Retinal pigment epithelial cell (primary cell): ENCODE data around the gene OMA1.

Experiments
- DNase-seq: peaks from one replicate; pipeline ENCODE4 v3.0.0-alpha.2; 2010; ENCODE audit warnings: low read depth
- H3K4me3 ChIP-seq: 2 replicates; pipeline ENCODE4 v1.5.1; 2011; ENCODE audit warnings: mild to moderate bottlenecking, low read length, control low read depth, moderate library complexity
- CTCF ChIP-seq: conservative IDR thresholded peaks from 2 replicates; pipeline ENCODE4 v1.5.1; 2011; ENCODE audit warnings: low read depth, low read length, control low read depth, inconsistent platforms

The OMA1 gene

DNA sequence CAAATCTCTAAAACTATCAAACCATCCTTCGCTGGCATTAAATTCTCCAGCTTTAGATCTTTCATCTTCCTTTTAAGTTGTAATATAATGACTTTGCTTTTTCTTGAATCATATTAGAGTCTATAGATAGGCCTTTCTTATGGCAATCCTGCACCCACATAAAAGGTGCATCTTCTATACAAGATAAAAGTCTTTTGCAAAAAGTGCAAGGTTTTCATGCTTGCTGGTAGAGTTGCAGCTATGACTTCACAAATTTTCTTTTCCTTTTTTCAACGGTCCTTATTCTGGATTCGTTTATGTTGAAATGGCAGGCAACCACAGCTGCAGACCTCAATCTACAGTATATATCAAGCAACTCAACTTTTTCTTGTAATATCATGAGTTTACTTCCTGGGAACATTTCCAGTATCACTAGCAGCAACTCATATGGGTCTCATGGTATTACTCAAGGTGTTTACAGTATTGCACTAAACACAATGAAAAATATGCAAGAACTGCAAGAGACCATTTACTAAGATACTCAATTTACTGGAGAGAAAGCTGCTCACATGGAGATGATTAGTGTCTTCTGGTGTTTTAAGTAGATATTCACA lies 22.1 kb downstream of the OMA1 start:
- no peak overlapping the region for H3K4me3 ChIP-seq
- TF ChIP-seq CTCF: no peak
- DNase-seq: no peak

DNA sequence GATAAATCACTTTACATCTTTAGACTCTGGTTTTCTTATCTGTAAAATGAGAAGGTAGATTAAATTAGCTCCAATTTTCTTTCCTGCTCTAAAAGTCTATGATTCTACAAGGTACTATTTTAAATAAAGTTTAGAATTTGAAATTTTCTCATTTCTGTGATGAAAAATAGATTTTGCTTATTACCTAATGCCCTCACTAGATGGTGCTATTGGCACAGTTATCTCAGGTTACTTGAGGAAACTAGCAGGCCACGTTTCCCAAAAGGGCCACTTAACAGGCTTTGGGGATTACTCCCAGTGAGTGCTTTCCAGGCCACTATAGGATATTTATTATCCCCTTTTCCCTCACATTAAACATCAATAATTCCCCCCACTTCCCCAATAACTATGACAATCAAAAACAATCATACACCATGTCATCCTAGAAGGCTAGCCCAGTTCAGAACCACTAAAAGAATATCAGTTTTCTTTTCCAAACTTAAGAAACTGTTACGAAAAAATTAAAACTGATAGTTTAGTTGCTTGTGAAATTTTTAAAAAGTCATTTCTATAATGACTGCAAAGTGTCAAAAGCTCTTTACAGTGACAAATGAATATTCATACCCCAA lies 30.6 kb downstream of the OMA1 start:
- peak; percentile 58 for TF ChIP-seq CTCF
- peak; percentile 44 for DNase-seq
- H3K4me3 ChIP-seq: no peak overlapping the region

DNA sequence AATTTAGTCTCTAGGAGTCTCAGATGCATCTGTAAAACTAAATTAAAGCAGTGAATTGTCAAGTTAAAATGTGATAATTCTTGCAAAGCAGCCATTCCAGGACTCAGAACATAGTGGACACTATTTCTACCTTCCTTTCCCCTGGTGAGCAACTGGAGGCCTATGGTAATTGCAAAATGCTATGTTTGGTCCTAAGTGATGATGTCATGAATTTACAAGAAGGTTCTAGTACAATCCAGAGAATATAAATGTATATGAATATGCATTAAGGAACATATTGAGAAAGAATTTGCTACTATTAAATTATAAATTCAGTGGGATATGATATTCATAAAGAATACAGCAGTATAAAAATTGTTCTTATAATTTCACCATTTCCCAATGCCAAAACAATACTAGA lies 32.6 kb downstream of the OMA1 start:
- H3K4me3 ChIP-seq: no peak overlapping the region
- TF ChIP-seq CTCF: no peak
- no peak for DNase-seq

- H3K4me3 ChIP-seq: no peak overlapping the region
- TF ChIP-seq CTCF: no peak
- DNase-seq: no peak
Measured at GRCh38 chr1:58508629-58509028, 37.9 kb downstream of the OMA1 start.

DNA sequence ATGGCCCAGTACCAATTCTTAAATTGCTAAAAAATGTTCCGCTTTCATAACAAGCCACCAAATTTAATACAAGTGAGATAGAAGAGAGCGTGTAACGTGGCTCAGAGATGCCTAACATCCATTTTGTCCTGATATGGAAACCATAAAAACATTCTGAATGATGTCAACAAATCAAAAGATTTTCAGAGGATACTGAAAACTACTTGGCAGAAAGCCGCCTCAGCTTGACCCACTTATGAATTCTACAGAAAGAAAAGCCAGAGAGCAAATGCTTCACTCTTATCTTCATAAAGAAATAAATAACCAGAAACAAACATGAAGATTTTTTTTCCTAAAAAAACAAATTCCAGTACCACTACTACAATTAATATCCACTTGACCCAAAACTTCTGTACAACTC lies 41.2 kb downstream of the OMA1 start:
- no peak for TF ChIP-seq CTCF
- no peak for DNase-seq
- no peak overlapping the region for H3K4me3 ChIP-seq

DNA sequence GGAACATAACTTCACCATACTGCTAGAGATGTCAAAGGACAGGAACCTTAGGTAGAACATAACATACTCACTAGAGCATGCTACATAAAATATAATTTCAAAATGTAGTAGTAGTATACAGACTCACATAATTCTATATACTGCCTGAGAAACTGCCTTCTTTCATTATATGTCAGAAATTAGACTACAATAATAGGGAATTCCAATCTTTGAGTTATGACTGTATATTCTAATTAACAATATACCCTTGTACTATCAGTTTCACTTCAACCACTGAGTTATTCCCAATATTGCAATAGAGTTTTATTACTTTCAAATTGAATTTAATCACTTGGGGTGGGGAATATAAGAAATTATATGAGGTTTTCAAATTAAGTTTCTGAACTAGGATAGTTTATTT lies 44.0 kb downstream of the OMA1 start:
- no peak overlapping the region for H3K4me3 ChIP-seq
- no peak for TF ChIP-seq CTCF
- DNase-seq: no peak

DNA sequence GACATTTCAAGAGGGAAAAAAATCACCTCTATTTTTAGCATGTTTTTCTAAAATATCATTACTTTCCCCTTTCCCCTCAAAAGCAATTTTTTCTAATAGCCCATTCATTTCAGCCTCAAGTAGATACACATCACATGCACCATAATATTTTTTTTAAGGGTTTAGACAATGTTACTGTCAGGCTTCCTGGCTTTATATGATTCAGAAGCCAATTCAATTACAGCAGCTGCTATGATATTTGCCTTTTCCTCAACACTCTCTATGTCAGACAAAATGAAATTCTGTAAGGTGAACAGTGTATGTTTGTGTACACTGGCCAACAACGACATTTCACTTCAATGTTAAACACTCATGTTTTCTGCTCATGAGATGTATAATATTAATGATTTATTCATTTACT lies 46.5 kb downstream of the OMA1 start:
- no peak for TF ChIP-seq CTCF
- DNase-seq: no peak
- no peak overlapping the region for H3K4me3 ChIP-seq
